Thoracic aorta (tissue), 2 donors: ENCODE results near the gene KIRREL3. TPM values are rescaled to one million over a fixed set of nuclear protein-coding genes. Genes with fewer than 3 reads are reported as not detected.

ENCODE experiments used
- ATAC-seq: fragments of 150-250 bp; one replicate; pipeline ENCODE4 v1.8.0; 2017; ENCODE audit warnings: low read depth; ENCODE audit not compliant: insufficient number of reproducible peaks, low FRiP score
- DNase-seq: peaks from one replicate; pipeline ENCODE4 v3.0.0-alpha.2; 2020; ENCODE audit warnings: low spot score
- H3K27ac ChIP-seq, 2 donors: fragments of 200-600 bp; sonication (generic); 1 replicate in 1 of 2; 2 replicates in 1 of 2; pipeline ENCODE4 v1.5.1; 2016; ENCODE audit warnings: mild to moderate bottlenecking in 2 of 2, moderate library complexity in 2 of 2
- H3K27me3 ChIP-seq: fragments of 200-600 bp; sonication (generic); replicated peaks from 2 replicates; pipeline ENCODE4 v1.6.0; 2016; ENCODE audit warnings: mild to moderate bottlenecking; ENCODE audit not compliant: insufficient read depth
- H3K36me3 ChIP-seq: fragments of 200-600 bp; sonication (generic); one replicate; pipeline ENCODE4 v1.5.1; 2016
- H3K4me1 ChIP-seq, 2 donors: fragments of 200-600 bp; sonication (generic); 1 replicate in 1 of 2; 2 replicates in 1 of 2; pipeline versions ENCODE4 v1.5.1 to v1.6.0; 2016; ENCODE audit warnings: low read depth in 2 of 2, mild to moderate bottlenecking in 1 of 2; ENCODE audit not compliant: control insufficient read depth in 1 of 2
- H3K4me3 ChIP-seq: fragments of 200-600 bp; sonication (generic); 2 replicates; pipeline ENCODE4 v1.5.1; 2016; ENCODE audit warnings: mild to moderate bottlenecking
- H3K9me3 ChIP-seq: fragments of 200-600 bp; sonication (generic); 2 replicates; pipeline ENCODE4 v1.5.1; 2016
- CTCF ChIP-seq: fragments of 200-600 bp; sonication (generic); IDR thresholded peaks from one replicate; pipeline ENCODE4 v1.5.1; 2019; ENCODE audit warnings: antibody characterized with exemption
- total RNA-seq, 2 donors: library from RNA; depleted of rRNA; stranded (reverse); fragments of >200 nt; gene quantifications; one replicate each; pipeline versions ENCODE4 v1.1.0 to v1.2.3, GENCODE V29; 2016

Gene KIRREL3
- total RNA-seq, 2 donors from 2014 or later = not detected

GRCh38 chr11:126515501-126515900 is 485.1 kb downstream of the KIRREL3 start:
- Histone ChIP-seq H3K36me3 (no peaks in the 10 kb centered on the region), H3K9me3 (no peaks in the 10 kb centered on the region), H3K4me3 (no peak overlapping the region), H3K27ac (no peak overlapping the region), H3K27me3 (no peaks in the 10 kb centered on the region), H3K4me1 (no peaks in the 10 kb centered on the region)
- no peak for TF ChIP-seq CTCF
- DNase-seq (no peak), ATAC-seq (no peak)

GRCh38 chr11:126514061-126514693 is 486.4 kb downstream of the KIRREL3 start:
- no peaks in the 10 kb centered on the region for H3K36me3 ChIP-seq
- no peak overlapping the region for H3K27ac ChIP-seq
- no peaks in the 10 kb centered on the region for H3K9me3 ChIP-seq
- no peak for TF ChIP-seq CTCF
- no peak for ATAC-seq
- H3K4me3 ChIP-seq = no peak overlapping the region
- H3K4me1 ChIP-seq = no peaks in the 10 kb centered on the region
- DNase-seq = no peak
- no peaks in the 10 kb centered on the region for H3K27me3 ChIP-seq

DNA sequence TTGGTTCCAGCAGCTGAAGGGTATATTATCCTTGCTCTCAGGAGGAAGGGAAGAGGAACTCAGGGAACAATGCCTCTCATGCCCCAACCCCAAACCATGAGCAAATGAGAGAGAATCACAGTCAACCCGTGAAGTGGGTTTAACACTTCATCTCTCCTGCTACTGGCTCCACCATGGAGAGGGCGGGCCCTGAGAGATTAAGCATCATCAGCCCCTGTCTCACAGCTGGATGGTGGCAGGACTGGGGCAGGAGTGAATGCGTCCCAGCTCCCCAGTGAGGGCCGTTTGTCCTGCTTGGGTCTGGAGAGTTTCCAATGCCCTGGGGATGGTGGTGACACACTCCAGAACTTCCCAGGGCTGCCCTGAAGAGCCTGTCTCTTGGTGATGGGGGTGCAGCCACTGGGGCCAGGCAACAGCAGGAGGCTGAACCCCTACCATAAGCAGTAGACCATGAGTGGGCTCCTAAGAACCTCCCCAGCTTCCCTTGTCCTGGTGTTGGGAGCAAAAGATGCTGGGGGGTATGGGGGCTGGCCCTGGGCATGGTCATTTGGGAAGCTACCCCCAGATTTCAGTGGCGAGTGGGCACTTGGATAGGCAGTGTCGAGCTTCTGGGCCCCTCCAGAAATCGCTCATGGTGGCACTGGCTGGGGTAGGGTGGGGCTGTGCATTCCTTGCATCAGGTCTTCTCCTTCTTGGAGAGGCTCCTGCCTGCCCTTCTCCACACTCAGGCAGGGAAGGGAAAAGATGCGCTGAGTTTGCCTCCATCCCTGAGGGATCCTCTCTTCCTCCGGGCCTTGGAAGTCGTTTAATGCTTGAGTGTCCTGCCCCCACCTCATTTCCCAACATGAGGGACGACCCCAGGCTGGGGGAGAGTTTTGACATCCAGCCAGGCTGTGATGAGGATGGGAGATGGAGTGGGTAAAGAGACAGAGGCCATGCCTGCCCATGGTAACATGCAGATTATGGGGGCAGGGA is 487.5 kb downstream of the KIRREL3 start:
- no peak for DNase-seq

DNA sequence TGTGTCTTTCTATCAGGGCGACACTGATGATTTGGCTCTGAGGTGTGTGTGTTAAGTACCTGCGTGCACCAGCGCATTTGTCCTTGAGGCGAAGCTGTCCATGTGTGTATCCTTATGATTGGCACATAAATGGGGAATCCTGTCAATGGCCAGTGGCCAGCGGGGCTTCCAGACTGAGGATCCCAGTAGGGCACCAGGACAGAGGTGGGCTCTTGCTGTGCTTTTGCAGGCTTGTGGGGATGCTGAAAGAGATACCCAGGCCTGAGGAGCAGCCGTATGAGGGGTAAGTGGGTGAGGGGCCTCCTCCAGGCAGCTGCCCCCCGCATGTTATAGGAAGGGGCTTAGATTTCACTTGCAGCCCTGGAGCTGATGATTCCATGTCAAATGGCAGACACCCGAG is 488.3 kb downstream of the KIRREL3 start:
- Histone ChIP-seq H3K36me3 (no peaks in the 10 kb centered on the region), H3K4me1 (no peaks in the 10 kb centered on the region), H3K9me3 (no peaks in the 10 kb centered on the region), H3K4me3 (no peak overlapping the region), H3K27ac (no peak overlapping the region), H3K27me3 (no peaks in the 10 kb centered on the region)
- no peak for ATAC-seq
- TF ChIP-seq CTCF = no peak
- no peak for DNase-seq

More for the DNA sequence above, 487.5 kb downstream of the KIRREL3 start:
- Histone ChIP-seq H3K27me3 (no peaks in the 10 kb centered on the region), H3K36me3 (no peaks in the 10 kb centered on the region), H3K4me1 (no peaks in the 10 kb centered on the region), H3K27ac (no peak overlapping the region), H3K4me3 (no peak overlapping the region), H3K9me3 (no peaks in the 10 kb centered on the region)
- no peak for TF ChIP-seq CTCF
- ATAC-seq = no peak

- H3K9me3 ChIP-seq = no peaks in the 10 kb centered on the region
- no peak overlapping the region for H3K27ac ChIP-seq
- H3K4me1 ChIP-seq = no peaks in the 10 kb centered on the region
- DNase-seq = no peak
- ATAC-seq = no peak
- no peaks in the 10 kb centered on the region for H3K36me3 ChIP-seq
- TF ChIP-seq CTCF = no peak
- no peak overlapping the region for H3K4me3 ChIP-seq
- H3K27me3 ChIP-seq = no peaks in the 10 kb centered on the region
These were observed 489.0 kb downstream of the KIRREL3 start for GRCh38 chr11:126511475-126512115.
